Hepatocyte (in vitro differentiated cells): ENCODE measurements around the gene TEX14. TPM values are rescaled to one million over a fixed set of nuclear protein-coding genes. Genes with fewer than 3 reads are reported as not detected.
A peak's percentile ranks its signal among the peaks of the same experiment; 100 is the strongest.

Source experiments
- DNase-seq: peaks from one replicate; pipeline ENCODE4 v3.0.0-alpha.2; 2016; ENCODE audit warnings: low spot score
- H2AFZ ChIP-seq: fragments of 200-600 bp; sonication (generic); 2 replicates; pipeline ENCODE4 v1.6.0; 2016; ENCODE audit warnings: antibody characterized with exemption, mild to moderate bottlenecking
- H3K27ac ChIP-seq: fragments of 200-600 bp; sonication (generic); 2 replicates; pipeline ENCODE4 v1.5.1; 2016; ENCODE audit warnings: mild to moderate bottlenecking
- H3K27me3 ChIP-seq: fragments of 200-600 bp; sonication (generic); 2 replicates; pipeline ENCODE4 v1.6.1; 2016
- H3K36me3 ChIP-seq: fragments of 200-600 bp; sonication (generic); replicated peaks from 2 replicates; pipeline ENCODE4 v1.5.1; 2016; ENCODE audit warnings: low read depth; ENCODE audit not compliant: insufficient read depth
- H3K4me1 ChIP-seq: fragments of 200-600 bp; sonication (generic); 2 replicates; pipeline ENCODE4 v1.5.1; 2016; ENCODE audit warnings: mild to moderate bottlenecking, moderate library complexity; ENCODE audit not compliant: insufficient read depth
- H3K4me2 ChIP-seq: fragments of 200-600 bp; sonication (generic); 2 replicates; pipeline ENCODE4 v1.6.0; 2016
- H3K4me3 ChIP-seq: fragments of 200-600 bp; sonication (generic); 2 replicates; pipeline ENCODE4 v1.5.1; 2016; ENCODE audit warnings: mild to moderate bottlenecking
- H3K79me2 ChIP-seq: fragments of 200-600 bp; sonication (generic); 2 replicates; pipeline ENCODE4 v1.6.0; 2017; ENCODE audit warnings: mild to moderate bottlenecking
- H3K9me2 ChIP-seq: fragments of 200-600 bp; sonication (generic); replicated peaks from 2 replicates; pipeline ENCODE4 v1.6.0; 2017; ENCODE audit warnings: mild to moderate bottlenecking; ENCODE audit not compliant: insufficient read depth
- H3K9me3 ChIP-seq: fragments of 200-600 bp; sonication (generic); 2 replicates; pipeline ENCODE4 v1.5.1; 2016; ENCODE audit warnings: low read depth, mild to moderate bottlenecking
- H4K20me1 ChIP-seq: fragments of 200-600 bp; sonication (generic); 2 replicates; pipeline ENCODE4 v1.6.0; 2016; ENCODE audit warnings: mild to moderate bottlenecking; ENCODE audit not compliant: insufficient read depth, poor library complexity, severe bottlenecking
- CTCF ChIP-seq: fragments of 200-600 bp; sonication (generic); IDR thresholded peaks from 2 replicates; pipeline ENCODE4 v1.5.1; 2016; ENCODE audit warnings: antibody characterized with exemption, mild to moderate bottlenecking; ENCODE audit not compliant: poor library complexity
- EZH2 ChIP-seq: fragments of 200-600 bp; sonication (generic); IDR thresholded peaks from 2 replicates; pipeline ENCODE4 v1.6.1; 2016; ENCODE audit warnings: antibody characterized with exemption, mild to moderate bottlenecking, borderline replicate concordance
- EZH2phosphoT487 ChIP-seq: fragments of 200-600 bp; sonication (generic); IDR thresholded peaks from one replicate; pipeline ENCODE4 v1.6.1; 2018; ENCODE audit warnings: antibody characterized with exemption, mild to moderate bottlenecking, low read depth, moderate library complexity; ENCODE audit not compliant: unreplicated experiment, severe bottlenecking
- WGBS: methylation state at CpG from one replicate; pipeline ENCODE4 v1.1.6; 2016; ENCODE audit warnings: low lambda C conversion rate; ENCODE audit errors: missing lambda C conversion rate; 5-methylcytosine and 5-hydroxymethylcytosine counted together
- polyA plus RNA-seq: library from polyadenylated mRNA; unstranded; fragments of >200 nt; fragmentation: Nextera tagmentation; extraction: Ambion mirVana; gene quantifications from 2 replicates; pipeline ENCODE4 v1.2.1, GENCODE V29; 2016
- total RNA-seq: library from RNA; depleted of rRNA; stranded (reverse); fragments of >200 nt; gene quantifications from 2 replicates; pipeline ENCODE4 v1.2.3, GENCODE V29; 2014

The TEX14 gene
- total and polyA plus RNA-seq, 2 experiments from 2014 or later = 0.07 TPM; not detected in 1

DNA sequence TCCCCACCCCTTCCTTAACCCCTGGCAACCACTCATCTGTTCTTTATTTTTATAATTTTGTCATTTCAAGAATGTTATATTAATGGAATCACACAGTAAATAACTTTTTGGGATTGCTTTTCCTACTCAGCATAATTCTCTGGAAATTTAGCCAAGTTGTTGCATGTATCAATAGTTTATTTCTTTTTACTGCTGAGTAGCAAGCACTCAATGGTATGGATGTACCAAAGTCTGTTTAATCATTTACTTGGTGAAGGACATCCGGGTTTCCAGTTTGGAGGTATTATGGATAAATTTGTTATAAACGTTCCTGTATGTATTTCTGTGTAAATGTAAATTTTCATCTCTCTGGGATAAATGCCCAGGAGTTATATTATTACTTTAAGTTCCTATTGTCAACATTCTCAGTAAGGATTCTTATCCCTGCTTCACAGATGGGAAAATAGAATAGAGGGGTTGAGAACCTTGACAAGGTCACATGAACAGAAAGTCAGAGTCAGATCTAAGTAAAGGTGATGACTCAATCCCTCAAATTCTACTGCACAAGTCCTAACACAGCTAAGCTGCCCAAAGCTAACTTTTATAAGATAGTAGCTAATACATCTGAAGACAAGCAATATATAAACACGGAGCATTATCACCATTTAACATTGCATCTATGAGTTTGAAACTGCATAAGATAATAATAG is 115.0 kb downstream of the TEX14 start:
- Histone ChIP-seq H4K20me1 (no peaks in the 10 kb centered on the region), H3K27ac (no peak overlapping the region), H2AFZ (no peak overlapping the region), H3K9me2 (no peaks in the 10 kb centered on the region), H3K79me2 (no peaks in the 10 kb centered on the region), H3K4me1 (peaks cover 14% of the 10 kb centered on the region), H3K36me3 (no peaks in the 10 kb centered on the region), H3K9me3 (no peaks in the 10 kb centered on the region), H3K4me3 (no peak overlapping the region), H3K4me2 (no peak overlapping the region), H3K27me3 (no peaks in the 10 kb centered on the region)
- WGBS = 49% methylated on average over 3 of the region's 3 CpGs
- TF ChIP-seq CTCF (no peak), EZH2 (no peak), EZH2phosphoT487 (no peak)
- DNase-seq = peak; percentile 27

DNA sequence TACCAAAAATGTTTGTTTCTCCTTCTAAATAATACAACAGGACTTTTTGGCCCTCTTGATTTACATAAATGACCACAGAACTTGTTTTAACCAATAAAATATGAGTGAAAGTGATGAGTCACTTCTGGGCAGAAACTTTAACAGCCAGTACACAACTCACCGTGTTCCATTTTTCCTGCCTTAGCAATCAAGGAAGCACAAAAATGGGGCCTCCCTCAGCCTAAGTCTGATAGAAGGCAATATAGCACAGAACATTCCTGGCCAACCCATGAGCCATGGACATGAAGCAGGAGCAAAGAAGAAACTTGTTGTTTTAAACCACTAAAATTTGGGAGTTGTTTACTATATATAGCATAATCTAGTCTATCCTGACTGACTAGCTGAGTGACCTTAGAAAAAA is 116.3 kb downstream of the TEX14 start:
- Histone ChIP-seq H3K9me2 (no peaks in the 10 kb centered on the region), H3K9me3 (no peaks in the 10 kb centered on the region), H3K4me3 (no peak overlapping the region), H3K4me2 (no peak overlapping the region), H3K79me2 (no peaks in the 10 kb centered on the region), H3K27ac (peak overlapping the region; percentile 48), H3K27me3 (no peaks in the 10 kb centered on the region), H3K36me3 (no peaks in the 10 kb centered on the region), H3K4me1 (peaks cover 14% of the 10 kb centered on the region), H4K20me1 (no peaks in the 10 kb centered on the region), H2AFZ (no peak overlapping the region)
- 45% methylated on average over 1 of the region's 1 CpG for WGBS
- TF ChIP-seq EZH2phosphoT487 (no peak), EZH2 (no peak), CTCF (no peak)
- DNase-seq = peak; percentile 57

- TF ChIP-seq CTCF = no peak
- no peak for TF ChIP-seq EZH2phosphoT487
- TF ChIP-seq EZH2 = no peak
- Histone ChIP-seq H3K79me2 (no peaks in the 10 kb centered on the region), H3K4me1 (peaks cover 14% of the 10 kb centered on the region), H3K27ac (no peak overlapping the region), H2AFZ (no peak overlapping the region), H3K36me3 (no peaks in the 10 kb centered on the region), H3K9me2 (no peaks in the 10 kb centered on the region), H4K20me1 (no peaks in the 10 kb centered on the region), H3K9me3 (no peaks in the 10 kb centered on the region), H3K4me2 (no peak overlapping the region), H3K27me3 (no peaks in the 10 kb centered on the region), H3K4me3 (no peak overlapping the region)
- no peak for DNase-seq
- 90% methylated on average over 4 of the region's 4 CpGs for WGBS
Observed at GRCh38 chr17:58574025-58574424, 117.8 kb downstream of the TEX14 start.

GRCh38 chr17:58572846-58573245 is 119.0 kb downstream of the TEX14 start:
- DNase-seq = no peak
- TF ChIP-seq EZH2 (no peak), EZH2phosphoT487 (no peak), CTCF (no peak)
- Histone ChIP-seq H3K4me3 (no peak overlapping the region), H3K27me3 (no peaks in the 10 kb centered on the region), H3K9me2 (no peaks in the 10 kb centered on the region), H3K27ac (no peak overlapping the region), H3K36me3 (no peaks in the 10 kb centered on the region), H2AFZ (no peak overlapping the region), H3K79me2 (no peaks in the 10 kb centered on the region), H3K9me3 (no peaks in the 10 kb centered on the region), H3K4me1 (peaks cover 14% of the 10 kb centered on the region), H3K4me2 (no peak overlapping the region), H4K20me1 (no peaks in the 10 kb centered on the region)
- 69% methylated on average over 3 of the region's 3 CpGs for whole genome bisulfite sequencing
